Liver (tissue), 9 donors: ENCODE results near the gene KCNMA1. TPM values are rescaled to one million over a fixed set of nuclear protein-coding genes. Genes with fewer than 3 reads are reported as not detected.

Source experiments
- DNase-seq: peaks from one replicate; pipeline ENCODE4 v3.0.0-alpha.2; 2017; ENCODE audit warnings: low spot score
- H3K27ac ChIP-seq, 2 donors: one replicate each; pipeline ENCODE4 v1.7.0; 2013; ENCODE audit warnings: inconsistent platforms in 2 of 2, low read length in 2 of 2, control low read depth in 1 of 2, low read depth in 1 of 2, mild to moderate bottlenecking in 1 of 2
- H3K27me3 ChIP-seq, 4 donors: one replicate each; pipeline versions ENCODE4 v1.6.1 to v1.7.0; 2013; ENCODE audit warnings: low read length in 3 of 4, inconsistent platforms in 1 of 4, mild to moderate bottlenecking in 1 of 4, moderate library complexity in 1 of 4; ENCODE audit not compliant: control insufficient read depth in 4 of 4, insufficient read depth in 4 of 4
- H3K36me3 ChIP-seq, 4 donors: one replicate each; pipeline versions ENCODE4 v1.6.1 to v1.7.0; 2013; ENCODE audit warnings: low read length in 3 of 4, mild to moderate bottlenecking in 3 of 4, low read depth in 1 of 4, moderate library complexity in 1 of 4; ENCODE audit not compliant: control insufficient read depth in 4 of 4, insufficient read depth in 3 of 4
- H3K4me1 ChIP-seq, 4 donors: one replicate each; pipeline versions ENCODE4 v1.6.1 to v1.7.0; 2013; ENCODE audit warnings: low read length in 3 of 4, mild to moderate bottlenecking in 3 of 4, moderate library complexity in 1 of 4; ENCODE audit not compliant: control insufficient read depth in 4 of 4, insufficient read depth in 4 of 4
- H3K4me3 ChIP-seq, 3 donors: one replicate each; pipeline versions ENCODE4 v1.6.1 to v1.7.0; 2013; ENCODE audit warnings: low read length in 3 of 3, control low read depth in 1 of 3, low read depth in 1 of 3, mild to moderate bottlenecking in 1 of 3
- H3K9ac ChIP-seq, 2 donors: one replicate each; pipeline ENCODE4 v1.7.0; 2013; ENCODE audit warnings: low read length in 2 of 2, mild to moderate bottlenecking in 2 of 2, moderate library complexity in 2 of 2, control low read depth in 1 of 2, low read depth in 1 of 2
- H3K9me3 ChIP-seq, 4 donors: one replicate each; pipeline versions ENCODE4 v1.6.1 to v1.7.0; 2013; ENCODE audit warnings: low read length in 3 of 4; ENCODE audit not compliant: control insufficient read depth in 4 of 4
- ATF3 ChIP-seq: IDR thresholded peaks from 2 replicates; pipeline ENCODE4 v1.6.1; 2016; ENCODE audit warnings: antibody characterized with exemption
- EGR1 ChIP-seq, 2 donors: IDR thresholded peaks; 2 replicates each; pipeline ENCODE4 v1.6.1; 2016 to 2018; ENCODE audit warnings: antibody characterized with exemption in 2 of 2, low read depth in 2 of 2
- FOXA1 ChIP-seq: IDR thresholded peaks from 2 replicates; pipeline ENCODE4 v1.6.1; 2016; ENCODE audit warnings: antibody characterized with exemption
- HNF4A ChIP-seq, 2 donors: conservative IDR thresholded peaks; 2 replicates each; pipeline ENCODE4 v1.6.1; 2016; ENCODE audit warnings: antibody characterized with exemption in 2 of 2, mild to moderate bottlenecking in 2 of 2
- HNF4G ChIP-seq: IDR thresholded peaks from 2 replicates; pipeline ENCODE4 v1.6.1; 2016; ENCODE audit warnings: antibody characterized with exemption
- JUND ChIP-seq, 2 donors: IDR thresholded peaks; 2 replicates each; pipeline ENCODE4 v1.6.1; 2016; ENCODE audit warnings: antibody characterized with exemption in 2 of 2
- REST ChIP-seq: IDR thresholded peaks from 2 replicates; pipeline ENCODE4 v1.6.1; 2016; ENCODE audit warnings: antibody characterized with exemption, mild to moderate bottlenecking
- RXRA ChIP-seq, 2 donors: IDR thresholded peaks; 2 replicates each; pipeline ENCODE4 v1.6.1; 2017 to 2018; ENCODE audit warnings: antibody characterized with exemption in 2 of 2, mild to moderate bottlenecking in 1 of 2
- YY1 ChIP-seq: IDR thresholded peaks from 2 replicates; pipeline ENCODE4 v1.6.1; 2016; ENCODE audit warnings: antibody characterized with exemption, mild to moderate bottlenecking
- ZBTB33 ChIP-seq: IDR thresholded peaks from 2 replicates; pipeline ENCODE4 v1.6.1; 2016; ENCODE audit warnings: antibody characterized with exemption
- WGBS: extraction: QIAGEN DNeasy Blood & Tissue Kit; methylation state at CpG from one replicate; pipeline ENCODE4 v1.1.7; 2013; 5-methylcytosine and 5-hydroxymethylcytosine counted together
- polyA plus RNA-seq, 2 donors: library from polyadenylated mRNA; stranded (reverse) in 1 of 2; unstranded in 1 of 2; fragments of 200-250 nt in 1 of 2; fragments of >200 nt in 1 of 2; fragmentation: Nextera tagmentation in 1 of 2; extraction: Ambion mirVana in 1 of 2; gene quantifications; one replicate each; pipeline versions ENCODE4 v1.2.1 to v1.2.3, GENCODE V29; 2013 to 2015
- total RNA-seq, 2 donors: library from RNA; depleted of rRNA; stranded (reverse); fragments of >200 nt; gene quantifications; one replicate each; pipeline ENCODE4 v1.2.3, GENCODE V29; 2014
- TF ChIP-seq, protein P1 (sequence below): fragments of 150-350 bp; IDR thresholded peaks from 2 replicates; pipeline ENCODE4 v1.5.1; 2017; ENCODE audit warnings: improper control_type of control experiment, low read depth, low read length; ENCODE audit not compliant: missing input control
- donor health status: healthy.
- donor health status: healthy.
- donor health status: healthy.
- donor health status: healthy.
- donor health status: healthy.

KCNMA1 gene
- total and polyA plus RNA-seq, 4 donors, result 2.5 to 9.7 (median 4.7) TPM

- TF ChIP-seq REST, result no peak
Measured at GRCh38 chr10:77111611-77112550, 525.7 kb downstream of the KCNMA1 start (continued).

DNA sequence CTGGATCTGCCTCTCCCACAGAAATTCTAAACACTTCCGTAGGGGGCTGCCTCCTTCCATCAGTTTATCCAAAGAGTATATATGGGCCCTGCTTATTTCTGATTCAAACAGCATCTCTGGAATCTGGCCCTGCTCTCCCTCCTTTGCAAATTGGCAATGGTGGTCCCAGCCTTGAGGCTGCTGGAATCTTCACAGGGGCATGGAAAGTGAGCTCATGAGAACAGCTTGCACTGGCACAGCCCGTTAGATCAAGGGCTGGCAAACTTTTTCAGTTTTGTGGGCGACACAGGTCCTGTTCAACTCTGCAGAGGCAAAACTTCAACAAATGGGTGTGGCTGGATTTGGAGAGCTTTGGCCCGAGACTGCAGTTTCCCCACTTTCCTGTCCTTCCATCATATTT, 526.9 kb downstream of the KCNMA1 start:
- no peaks in the 10 kb centered on the region for H3K27me3 ChIP-seq
- DNase-seq, result no peak
- H3K27ac ChIP-seq, result no peak overlapping the region
- no peak overlapping the region for H3K9ac ChIP-seq
- H3K36me3 ChIP-seq, result peaks cover 0 to 8% (median 2%) of the 10 kb centered on the region in 4 donors
- peaks cover 0 to 5% (median 2%) of the 10 kb centered on the region in 4 donors for H3K4me1 ChIP-seq
- no peak overlapping the region for H3K4me3 ChIP-seq
- no peaks in the 10 kb centered on the region for H3K9me3 ChIP-seq
- WGBS, result 88% methylated on average over 4 of the region's 4 CpGs
- no peak for TF ChIP-seq ZBTB33
- TF ChIP-seq YY1, result no peak
- TF ChIP-seq EGR1 (IDR thresholded peaks at IDR 0.05; ENCODE audit: low read depth in 2 of 2), result no peak
- TF ChIP-seq, protein P1, sequence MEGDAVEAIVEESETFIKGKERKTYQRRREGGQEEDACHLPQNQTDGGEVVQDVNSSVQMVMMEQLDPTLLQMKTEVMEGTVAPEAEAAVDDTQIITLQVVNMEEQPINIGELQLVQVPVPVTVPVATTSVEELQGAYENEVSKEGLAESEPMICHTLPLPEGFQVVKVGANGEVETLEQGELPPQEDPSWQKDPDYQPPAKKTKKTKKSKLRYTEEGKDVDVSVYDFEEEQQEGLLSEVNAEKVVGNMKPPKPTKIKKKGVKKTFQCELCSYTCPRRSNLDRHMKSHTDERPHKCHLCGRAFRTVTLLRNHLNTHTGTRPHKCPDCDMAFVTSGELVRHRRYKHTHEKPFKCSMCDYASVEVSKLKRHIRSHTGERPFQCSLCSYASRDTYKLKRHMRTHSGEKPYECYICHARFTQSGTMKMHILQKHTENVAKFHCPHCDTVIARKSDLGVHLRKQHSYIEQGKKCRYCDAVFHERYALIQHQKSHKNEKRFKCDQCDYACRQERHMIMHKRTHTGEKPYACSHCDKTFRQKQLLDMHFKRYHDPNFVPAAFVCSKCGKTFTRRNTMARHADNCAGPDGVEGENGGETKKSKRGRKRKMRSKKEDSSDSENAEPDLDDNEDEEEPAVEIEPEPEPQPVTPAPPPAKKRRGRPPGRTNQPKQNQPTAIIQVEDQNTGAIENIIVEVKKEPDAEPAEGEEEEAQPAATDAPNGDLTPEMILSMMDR, result no peak
- no peak for TF ChIP-seq ATF3
- no peak for TF ChIP-seq REST
- no peak for TF ChIP-seq HNF4G
- TF ChIP-seq RXRA (IDR thresholded peaks at IDR 0.05), result no peak
- no peak for TF ChIP-seq FOXA1
- no peak for TF ChIP-seq JUND (IDR thresholded peaks at IDR 0.05)
- no peak for TF ChIP-seq HNF4A (conservative IDR thresholded peaks at IDR 0.05)
